AML-193 (cell line): ENCODE results near the gene TEX9.
A peak's percentile ranks its signal among the peaks of the same experiment; 100 is the strongest.
"Not testable (repeated sequence)": the region's sequence is repeated elsewhere in the genome, so short reads cannot be mapped to it uniquely, and the experiment has no call there.

ENCODE experiments used
- DNase-seq, 2 experiments: peaks; one replicate each; lab custom pipeline; 2025; lab: John Stamatoyannopoulos, UW

The TEX9 gene

GRCh38 chr15:56366211-56366610 is 985 bp downstream of the TEX9 start:
- DNase-seq: no peak

GRCh38 chr15:56367156-56367555 is 1.9 kb downstream of the TEX9 start:
- DNase-seq: no peak

GRCh38 chr15:56369234-56369633 is 4.0 kb downstream of the TEX9 start:
- no peak for DNase-seq

GRCh38 chr15:56371495-56372147 is 6.4 kb downstream of the TEX9 start:
- DNase-seq: no peak

- DNase-seq: not testable (repeated sequence)
Observed at GRCh38 chr15:56374693-56375092, 9.5 kb downstream of the TEX9 start.

- DNase-seq: not testable (repeated sequence)
Observed at GRCh38 chr15:56377822-56378221, 12.6 kb downstream of the TEX9 start.

GRCh38 chr15:56383010-56383409 is 17.8 kb downstream of the TEX9 start:
- no peak for DNase-seq

GRCh38 chr15:56385908-56386307 is 20.7 kb downstream of the TEX9 start:
- DNase-seq: no peak

- no peak for DNase-seq
Observed at GRCh38 chr15:56390739-56391267, 25.6 kb downstream of the TEX9 start.

GRCh38 chr15:56393277-56393676 is 28.1 kb downstream of the TEX9 start:
- no peak for DNase-seq

GRCh38 chr15:56394909-56395308 is 29.7 kb downstream of the TEX9 start:
- DNase-seq: no peak

GRCh38 chr15:56397325-56397724 is 32.1 kb downstream of the TEX9 start:
- not testable (repeated sequence) for DNase-seq

- not testable (repeated sequence) for DNase-seq
Observed at GRCh38 chr15:56399209-56399608, 34.0 kb downstream of the TEX9 start.

- DNase-seq: no peak
Observed at GRCh38 chr15:56410721-56411120, 45.5 kb downstream of the TEX9 start.

- DNase-seq: no peak
Observed at GRCh38 chr15:56411122-56411749, 46.0 kb downstream of the TEX9 start.

- DNase-seq: not testable (repeated sequence)
Observed at GRCh38 chr15:56413114-56413733, 48.0 kb downstream of the TEX9 start.

GRCh38 chr15:56425276-56425675 is 60.0 kb downstream of the TEX9 start:
- no peak for DNase-seq

GRCh38 chr15:56425976-56426375 is 60.8 kb downstream of the TEX9 start:
- DNase-seq: no peak

GRCh38 chr15:56428821-56429458 is 63.7 kb downstream of the TEX9 start:
- peak; percentile 48 to 67 for DNase-seq

GRCh38 chr15:56432304-56432703 is 67.1 kb downstream of the TEX9 start:
- no peak for DNase-seq

- DNase-seq: no peak
Observed at GRCh38 chr15:56440214-56440770, 75.1 kb downstream of the TEX9 start.

GRCh38 chr15:56442354-56442753 is 77.1 kb downstream of the TEX9 start:
- no peak for DNase-seq
